NCI-H1436 treated with DMSO at 0.1 percent for 48 hours (cell line): ENCODE measurements around the gene RIC8B.

Experiments
- DNase-seq: peaks from one replicate; lab custom pipeline; 2025; lab: John Stamatoyannopoulos, UW

RIC8B gene

DNA sequence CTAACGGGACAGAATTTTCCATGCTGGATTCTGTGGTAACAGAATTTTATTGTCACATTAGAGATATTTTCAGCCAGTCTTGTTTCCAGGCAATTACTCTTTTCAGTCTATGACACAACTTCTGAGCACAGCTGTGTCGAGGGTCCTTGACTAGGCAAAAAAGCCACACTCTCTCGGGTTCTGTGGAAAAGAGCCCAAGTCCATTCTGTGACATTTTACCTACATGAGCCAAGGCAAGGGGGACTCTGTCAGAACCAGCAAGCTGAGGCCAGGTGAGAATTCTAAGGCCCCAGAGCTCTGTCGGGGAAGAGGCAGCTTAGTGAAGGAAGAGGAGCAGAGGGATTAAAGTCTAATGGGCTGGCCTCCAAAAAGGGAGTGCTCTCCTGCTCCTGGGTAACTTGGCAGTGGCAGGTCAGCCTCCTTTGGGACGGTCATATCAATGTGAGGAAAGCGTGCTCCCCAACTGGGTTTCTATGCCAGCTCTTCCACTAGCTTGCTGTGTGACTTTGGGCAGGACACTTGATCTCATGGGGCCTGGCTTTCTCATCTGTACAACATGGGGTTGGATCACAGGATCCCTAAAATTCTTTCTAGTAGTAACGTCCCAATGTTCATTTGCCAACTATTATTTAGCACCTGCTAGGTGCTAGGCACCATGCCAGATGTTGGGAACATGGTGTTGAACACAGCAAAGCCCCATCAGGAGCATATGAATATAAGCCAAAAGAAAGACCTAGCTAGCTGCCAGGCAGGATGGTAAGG lies 16.0 kb upstream of the RIC8B start:
- no peak for DNase-seq

DNA sequence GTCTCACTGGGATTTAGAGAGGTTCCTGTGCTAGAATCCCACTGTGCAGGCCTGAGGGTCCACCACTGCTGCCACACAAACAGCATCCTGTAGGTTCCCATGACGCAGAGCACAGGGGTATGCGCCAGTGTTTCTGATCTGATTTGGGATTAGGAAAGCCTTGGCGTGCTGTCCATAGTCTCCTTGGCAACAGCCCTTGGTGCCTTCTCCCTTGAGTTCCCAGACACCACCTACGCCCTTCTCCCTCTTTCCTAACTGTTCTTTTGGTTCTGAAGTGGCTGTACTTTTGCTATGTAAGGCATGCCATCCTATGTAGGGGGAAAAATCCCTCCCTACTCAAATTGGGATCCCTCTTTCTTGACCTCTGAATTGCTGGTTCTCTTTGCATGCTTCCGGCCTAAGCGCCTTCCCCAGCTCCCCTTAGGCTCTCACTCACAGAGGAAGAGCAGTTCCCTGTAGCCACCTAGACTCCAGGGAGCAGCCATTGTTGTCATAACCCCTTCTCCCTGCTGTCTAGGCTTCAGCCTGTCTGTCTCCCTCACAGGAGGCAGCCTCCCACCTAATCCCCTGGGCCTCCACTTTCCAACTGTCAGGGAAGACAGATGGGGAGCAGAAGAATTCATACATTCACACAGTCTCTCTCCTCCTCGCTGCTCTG lies 14.8 kb upstream of the RIC8B start:
- DNase-seq: no peak

DNA sequence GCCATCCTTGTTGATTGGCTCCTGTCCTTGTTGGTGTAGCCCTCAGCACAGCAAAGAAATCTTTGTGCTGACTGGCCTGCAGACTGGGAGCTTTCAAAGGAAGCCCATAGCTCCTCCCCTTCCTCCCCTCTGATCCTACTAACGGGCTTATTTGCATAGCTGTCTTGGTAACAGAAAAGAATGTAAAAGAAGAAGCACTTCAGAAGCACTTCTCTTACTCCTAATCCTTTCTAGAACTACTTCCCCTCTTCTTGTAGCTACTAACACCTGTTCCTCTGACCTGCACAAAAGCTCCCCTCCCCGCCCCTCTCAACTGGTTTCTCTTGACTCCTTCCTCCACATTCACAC lies 14.3 kb upstream of the RIC8B start:
- DNase-seq: no peak

DNA sequence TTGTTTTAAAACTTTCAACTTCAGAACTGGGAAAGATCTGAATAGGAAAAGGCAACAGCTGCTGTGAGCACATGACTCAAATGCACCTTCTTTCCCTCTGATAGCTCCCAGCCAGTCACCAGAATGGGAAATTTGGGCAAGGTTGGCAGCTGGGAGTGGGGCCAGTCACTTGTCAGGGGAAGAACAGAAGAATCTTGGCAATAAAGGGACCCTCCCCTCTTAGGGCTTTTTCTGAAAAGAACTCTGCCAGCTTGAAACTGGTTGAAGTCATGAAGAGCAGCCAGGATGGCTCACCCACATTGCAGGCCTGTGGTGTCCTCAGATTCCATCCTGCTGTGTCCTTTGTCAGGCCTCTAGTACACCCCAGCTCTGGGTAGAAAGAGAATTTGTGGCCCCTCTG lies 10.3 kb upstream of the RIC8B start:
- DNase-seq: no peak

DNA sequence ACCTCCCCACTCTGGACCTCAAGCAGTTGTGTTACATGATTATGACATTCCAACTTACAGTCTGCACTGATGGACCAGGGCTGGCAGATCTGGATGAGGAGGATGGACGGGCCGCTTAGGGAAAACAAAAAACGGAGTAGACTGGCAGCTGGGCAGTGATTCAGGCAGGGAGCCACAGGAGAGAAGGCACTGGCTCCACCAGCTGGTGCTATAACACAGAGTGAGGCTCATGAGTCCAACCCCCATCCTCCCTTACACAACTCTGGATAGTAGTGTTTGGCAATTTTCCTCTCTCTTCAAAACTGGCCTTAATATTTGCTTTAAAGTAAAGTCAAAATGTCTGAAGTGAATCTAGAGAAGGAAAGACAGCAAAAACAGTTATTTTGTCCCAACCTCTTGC lies 9.7 kb upstream of the RIC8B start:
- no peak for DNase-seq

DNA sequence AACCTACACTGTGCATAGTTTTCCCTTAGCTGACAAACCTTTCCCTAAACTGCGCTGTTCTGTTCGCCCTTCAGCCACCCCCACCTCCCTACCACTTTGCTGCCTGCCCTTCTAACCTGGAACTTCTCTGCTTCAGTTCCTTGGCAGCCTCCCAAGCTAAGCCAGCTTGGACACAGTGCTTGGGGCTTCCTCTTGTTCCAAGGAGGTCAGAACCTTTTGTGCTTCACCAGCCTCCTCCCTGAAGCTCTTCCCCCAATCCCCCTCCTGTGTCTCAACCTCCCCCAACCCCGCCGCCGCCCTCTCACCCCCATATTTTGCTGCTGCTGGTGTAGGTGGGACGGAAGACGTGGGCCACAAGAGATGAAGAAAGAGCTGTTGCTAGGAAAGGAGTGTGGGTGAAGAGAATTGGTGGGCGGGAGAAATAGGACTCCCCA lies 8.1 kb upstream of the RIC8B start:
- no peak for DNase-seq

DNA sequence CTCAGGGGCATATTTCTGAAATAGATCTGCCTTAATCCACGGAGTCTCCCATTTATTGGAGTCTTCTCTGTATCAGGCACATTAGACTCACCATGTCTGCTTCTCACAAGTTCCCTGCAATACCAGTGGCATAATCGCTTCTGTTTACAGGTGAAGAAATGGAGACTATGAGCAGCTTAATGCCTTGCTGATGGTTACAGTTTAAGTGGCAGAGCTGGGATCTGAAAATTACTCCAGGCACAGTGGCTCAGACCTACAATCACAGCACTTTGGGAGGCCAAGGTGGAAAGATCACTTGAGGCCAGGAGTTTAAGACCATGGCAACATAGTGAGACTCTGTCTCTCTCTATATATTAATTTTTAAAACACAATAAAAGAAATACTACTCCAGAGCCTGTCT lies 7.3 kb upstream of the RIC8B start:
- DNase-seq: no peak

DNA sequence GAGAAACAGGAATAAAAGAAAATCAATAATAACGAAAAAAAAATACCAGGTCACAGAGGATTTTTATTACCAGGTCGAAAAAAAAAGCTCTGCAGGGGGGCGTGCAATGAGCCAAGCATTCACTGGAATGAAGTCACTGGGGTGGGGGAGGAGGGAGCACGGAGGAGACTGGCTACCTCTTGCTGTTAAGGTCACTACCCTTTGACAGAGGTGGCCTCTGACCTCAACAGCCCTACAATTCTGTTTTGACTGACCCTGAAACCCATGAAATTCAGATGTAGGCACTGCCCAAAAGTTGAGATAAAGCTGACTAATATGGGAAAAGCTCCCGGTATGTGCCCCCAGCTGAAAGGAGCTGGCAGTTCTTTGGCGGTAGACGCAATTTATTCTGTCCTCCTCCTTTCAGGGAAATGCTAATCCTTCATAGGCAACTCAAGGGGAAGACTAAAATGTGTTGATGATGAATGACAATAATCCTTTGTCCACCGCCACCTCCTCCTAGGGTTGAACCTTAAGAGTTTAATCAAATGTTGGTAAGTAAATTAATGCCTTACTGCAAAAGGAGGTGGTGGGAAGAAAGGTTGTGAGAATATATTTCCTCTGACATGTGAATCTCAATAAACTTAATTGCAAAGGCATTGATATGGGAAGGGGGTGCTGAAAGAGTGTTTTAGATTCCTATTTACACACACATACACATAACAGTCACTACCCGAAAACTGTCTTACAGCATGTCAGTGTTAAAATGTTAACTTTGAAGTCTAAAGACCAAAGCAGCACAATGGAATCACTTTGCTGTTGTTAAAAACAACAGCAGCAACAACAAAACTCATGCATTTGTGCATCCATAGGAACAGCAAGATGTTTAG lies 6.3 kb upstream of the RIC8B start:
- no peak for DNase-seq

DNA sequence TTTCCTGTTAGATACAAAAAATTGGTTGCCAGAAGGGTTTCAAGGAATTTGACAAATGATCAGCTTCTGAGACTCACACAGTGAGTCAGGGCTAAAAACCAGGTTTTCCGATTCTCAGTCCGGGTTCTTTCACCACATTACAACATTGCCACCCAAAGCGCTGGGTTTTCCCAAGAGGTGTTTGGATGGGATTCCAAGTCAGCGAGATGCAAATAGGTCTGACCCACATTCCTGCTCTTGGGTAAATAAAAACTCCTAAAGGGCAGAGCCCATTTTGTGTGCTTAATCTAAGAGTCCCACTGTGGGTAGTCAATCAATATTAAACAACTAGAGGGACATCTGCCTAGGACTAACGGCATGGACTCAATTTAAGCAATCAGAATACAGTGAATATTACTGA lies 5.4 kb upstream of the RIC8B start:
- no peak for DNase-seq

DNA sequence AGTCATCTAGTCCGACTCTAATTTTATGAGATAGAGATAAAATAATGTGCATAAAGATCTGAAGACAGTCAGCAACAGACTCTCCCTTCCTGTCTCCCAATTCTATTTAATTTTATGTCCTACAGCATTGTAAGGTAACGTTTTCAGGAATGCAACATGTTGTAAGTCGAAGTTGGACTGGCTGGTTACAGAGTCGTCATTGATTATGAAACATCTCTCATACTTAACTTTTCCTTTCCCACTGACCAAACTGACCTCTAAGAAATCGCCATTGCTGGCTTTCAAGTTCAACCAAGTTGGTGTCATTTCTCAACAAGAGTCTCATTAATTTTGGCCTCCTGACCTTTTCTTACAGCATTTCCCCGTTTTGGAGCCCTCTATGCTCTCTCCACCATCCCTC lies 4.9 kb upstream of the RIC8B start:
- DNase-seq: no peak

DNA sequence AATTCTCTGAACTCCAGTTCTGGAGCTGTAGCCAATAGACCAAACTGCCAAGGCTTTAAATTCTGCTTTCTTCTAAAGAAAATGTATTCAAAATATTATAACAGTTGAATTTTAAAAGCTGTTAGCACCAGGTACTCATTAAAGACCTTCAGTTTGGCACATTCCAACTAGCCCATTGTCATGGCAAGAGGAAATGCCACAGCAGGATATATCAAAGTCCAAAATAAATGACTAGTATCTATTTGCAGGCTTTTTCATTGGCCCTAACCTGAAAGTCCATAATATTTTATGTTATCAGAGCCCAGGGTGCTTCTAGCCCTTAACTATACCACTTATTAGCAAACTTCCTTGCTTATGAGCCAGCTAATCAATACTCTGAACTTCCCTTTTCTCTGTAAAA lies 3.1 kb upstream of the RIC8B start:
- DNase-seq: no peak

DNA sequence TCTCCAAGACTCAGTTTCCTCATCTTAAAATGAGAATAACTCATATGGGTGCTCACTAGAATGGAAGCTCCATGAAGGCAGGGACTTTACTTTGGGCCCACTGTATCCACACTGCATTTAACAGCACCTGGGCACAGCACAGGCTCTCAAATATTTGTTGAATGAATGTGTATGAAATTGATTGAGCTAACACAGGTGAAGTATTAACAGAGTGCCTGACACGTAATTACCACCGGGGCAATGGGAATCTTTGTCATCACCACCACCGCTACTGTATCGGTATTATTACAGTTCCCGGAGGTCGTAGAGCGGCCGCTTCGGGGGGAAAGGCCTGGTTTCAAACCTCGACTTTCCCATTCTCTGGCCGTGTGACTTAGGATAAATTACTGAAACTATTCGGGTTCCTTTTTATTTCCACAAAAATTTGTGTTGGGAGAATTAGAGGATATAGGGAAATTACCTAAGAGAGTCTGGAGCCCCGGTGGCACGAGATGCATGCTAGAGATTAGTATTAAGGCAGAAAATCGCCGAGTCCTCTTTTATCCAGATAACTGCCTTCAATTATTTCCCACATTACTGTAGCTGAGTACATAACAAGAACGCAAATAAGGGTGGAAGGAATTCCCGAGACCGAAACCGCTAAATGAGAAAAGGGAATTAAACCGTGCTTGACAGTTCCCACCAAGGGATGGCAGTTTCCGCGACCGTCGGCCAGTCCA lies 1.0 kb upstream of the RIC8B start:
- no peak for DNase-seq

DNA sequence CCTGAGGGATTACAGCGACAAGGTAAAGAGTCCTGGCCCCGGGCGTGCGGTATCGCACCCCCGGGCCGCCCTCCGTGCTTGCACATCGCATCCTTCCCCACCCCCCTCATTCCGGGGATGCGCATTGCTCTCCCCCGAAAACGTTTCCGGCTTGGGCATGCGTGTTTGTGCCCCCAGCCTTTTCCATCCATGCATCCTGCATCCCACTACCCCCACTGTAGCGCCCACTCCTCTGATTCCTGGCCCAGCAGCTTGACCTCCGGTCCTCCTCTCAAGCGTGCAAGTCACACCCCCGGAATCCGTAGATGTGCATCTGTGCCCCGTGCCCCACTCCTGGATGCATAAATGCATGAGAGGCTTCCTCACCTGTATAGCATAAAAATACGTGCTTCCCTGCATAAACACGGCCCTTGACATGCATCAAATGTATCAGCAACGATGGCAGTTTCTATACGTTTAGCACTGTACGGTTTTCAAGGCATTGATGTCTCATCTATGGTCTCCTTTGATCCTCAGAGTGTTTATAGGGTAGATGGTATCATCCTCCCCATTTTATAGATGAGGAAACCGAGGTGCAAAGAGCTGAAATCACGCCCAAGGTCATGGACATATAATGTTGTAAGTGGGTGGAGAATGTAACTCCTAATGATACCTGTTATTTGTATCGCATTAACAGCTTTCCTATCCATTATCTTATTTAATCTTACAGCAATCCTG lies 484 bp downstream of the RIC8B start:
- DNase-seq: no peak

DNA sequence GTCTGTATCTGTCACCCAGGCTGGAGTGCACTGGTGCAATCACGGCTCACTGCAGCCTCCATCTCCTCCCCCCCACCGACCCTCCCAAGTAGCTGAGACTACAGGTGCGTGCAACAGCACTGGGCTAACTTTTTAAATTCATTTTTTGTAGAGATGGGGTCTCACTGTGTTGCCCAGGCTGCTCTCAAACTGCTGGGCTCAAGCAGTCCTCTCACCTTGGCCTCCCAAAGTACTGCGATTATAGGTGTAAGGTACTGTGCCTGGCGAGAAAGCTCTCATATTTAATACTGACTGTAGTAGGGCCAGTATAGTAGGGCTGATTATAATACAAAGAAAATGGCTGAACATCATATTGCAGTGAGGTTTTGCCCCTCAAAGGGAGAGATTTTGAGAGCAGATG lies 2.4 kb downstream of the RIC8B start:
- DNase-seq: no peak

DNA sequence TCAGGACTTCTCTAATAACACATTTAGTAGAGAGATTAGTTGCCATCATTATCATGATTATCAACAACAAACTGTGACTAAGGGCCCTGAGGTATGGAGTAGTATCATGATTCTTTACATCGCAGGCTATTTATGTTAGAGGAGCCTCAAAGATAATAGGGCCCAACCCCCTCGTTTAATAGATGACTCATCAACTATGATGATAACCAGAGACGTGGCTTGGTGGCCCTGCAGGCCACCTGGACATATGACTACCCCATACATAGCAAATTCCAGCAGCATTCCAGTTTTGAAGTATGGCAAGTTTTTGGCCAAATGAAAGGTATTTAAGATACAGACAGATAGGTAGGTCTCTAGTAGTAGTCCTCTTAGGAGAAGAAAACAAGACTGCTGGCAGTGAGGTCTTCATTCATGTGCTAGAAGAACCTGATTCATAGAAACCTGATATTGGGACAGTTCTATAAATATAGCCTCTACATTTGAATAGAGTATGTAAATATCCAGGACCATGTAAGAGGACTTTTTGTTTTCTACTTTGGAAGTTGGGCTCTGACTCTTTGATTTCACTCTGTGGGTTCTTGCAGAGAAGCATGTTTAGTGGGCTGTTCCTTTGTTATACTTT lies 5.6 kb downstream of the RIC8B start:
- DNase-seq: no peak

DNA sequence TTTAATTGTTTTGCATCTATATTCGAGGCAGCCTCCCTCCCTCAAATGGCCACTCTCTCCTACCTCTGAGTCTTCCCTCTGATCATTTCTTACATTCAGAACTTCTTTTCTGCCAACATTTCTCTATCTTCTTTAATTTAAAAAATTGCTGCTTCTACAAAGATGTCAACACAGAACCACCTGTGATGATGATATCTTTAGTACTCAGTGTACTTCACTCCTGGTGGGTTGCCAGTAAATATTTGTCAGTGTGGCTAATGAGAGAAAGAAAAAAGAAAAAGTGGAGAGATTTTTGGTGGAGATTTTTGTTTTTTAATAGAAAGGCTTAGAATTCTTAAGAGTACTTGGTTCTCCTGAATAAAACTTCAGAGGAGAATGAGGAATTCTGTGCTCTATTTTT lies 8.1 kb downstream of the RIC8B start:
- no peak for DNase-seq

DNA sequence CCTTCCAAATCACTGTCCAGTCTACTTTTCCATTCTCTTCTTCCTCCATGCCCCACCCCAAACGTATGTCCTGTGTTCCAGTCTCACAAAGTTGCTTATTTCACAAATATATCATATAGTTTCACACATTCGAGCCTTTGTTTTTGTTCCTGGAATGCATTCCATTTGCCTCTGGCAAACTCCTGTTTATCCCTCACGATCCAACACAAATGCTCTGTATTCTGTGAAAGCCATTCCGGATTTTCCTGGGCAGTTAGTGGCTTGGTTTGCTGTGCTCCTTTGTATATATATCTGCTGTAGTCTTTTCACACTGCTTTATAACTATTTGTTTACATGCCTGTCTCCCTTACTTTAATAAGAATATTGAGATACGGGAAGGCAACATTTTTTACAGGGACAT lies 9.0 kb downstream of the RIC8B start:
- DNase-seq: no peak

DNA sequence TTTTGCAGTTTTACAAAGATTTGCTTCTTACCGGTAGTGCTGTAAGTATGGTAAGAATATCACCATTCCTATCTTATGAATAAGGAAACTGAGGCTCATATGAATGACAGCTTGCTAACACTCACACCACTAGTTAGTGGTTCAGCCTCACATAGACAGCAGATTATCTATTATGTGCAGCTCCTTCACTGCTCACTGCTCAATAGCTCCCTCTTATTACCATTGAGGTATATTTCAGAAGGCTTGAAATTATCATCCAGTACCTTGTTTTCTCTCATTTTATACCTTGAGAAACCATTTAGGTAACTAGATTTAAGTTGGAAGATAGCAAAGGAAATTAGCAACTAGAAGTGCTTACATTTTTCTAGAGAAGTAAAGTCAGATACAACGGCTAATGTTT lies 15.5 kb downstream of the RIC8B start:
- no peak for DNase-seq

DNA sequence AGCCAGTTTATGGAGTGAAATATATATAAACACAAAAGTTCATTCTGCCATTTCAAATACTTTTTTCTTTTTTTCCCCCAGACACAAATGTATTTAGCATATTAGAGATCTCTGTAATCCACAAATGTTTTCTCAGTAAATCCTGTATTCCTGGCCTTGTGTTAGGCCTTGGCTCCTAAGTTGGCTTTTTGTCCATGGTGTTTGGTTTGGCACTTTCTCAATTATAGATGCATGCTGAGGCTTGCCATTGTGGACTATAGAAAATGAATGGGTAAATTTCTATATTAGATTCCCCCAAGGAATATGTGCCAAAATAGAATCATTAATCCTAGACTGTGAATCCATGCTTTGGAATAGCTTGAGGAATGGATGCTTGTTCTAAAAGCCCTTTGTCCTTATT lies 17.0 kb downstream of the RIC8B start:
- no peak for DNase-seq

DNA sequence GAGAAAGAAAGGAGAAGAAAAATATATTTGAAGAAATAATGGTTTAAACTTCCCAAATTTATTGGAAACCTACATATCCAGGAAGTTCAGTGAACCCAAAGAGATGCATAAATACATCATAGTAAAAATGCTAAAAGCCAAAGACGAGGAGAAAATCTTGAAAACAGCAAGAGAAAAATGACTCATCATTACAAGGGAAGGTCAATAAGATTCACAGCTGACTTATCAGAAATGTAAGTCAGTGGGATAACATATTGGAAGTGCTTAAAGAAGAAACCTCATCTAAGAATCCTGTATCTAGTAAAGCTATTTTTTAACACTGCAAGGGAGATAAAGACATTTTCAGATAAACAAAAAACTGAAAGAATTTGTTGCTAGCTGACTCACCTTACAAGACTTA lies 19.9 kb downstream of the RIC8B start:
- no peak for DNase-seq

DNA sequence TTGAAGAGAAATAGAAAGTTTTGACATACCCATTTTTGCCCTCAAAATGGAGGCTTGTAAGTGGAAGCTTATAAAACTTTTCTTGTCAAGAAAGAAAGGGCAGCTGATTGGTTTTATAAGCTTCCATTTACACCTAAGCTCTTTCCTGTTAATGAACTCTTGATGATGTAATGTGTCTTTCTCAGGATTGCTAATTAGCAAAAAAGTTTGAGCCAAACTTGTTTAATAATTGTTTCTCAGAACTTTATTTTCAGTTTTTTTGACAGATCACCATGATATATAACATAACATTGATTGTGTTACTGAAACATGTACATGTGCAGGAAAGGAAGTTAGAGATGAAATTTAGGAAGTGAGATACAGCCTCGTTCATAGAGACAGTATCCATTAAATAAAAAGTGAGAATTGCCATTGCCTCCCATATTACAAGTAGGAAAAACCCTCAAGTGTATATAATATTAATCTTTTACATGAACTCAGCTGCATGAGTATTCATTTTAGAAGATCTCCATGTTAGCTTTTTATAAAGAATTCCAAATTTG lies 26.8 kb downstream of the RIC8B start:
- no peak for DNase-seq
